ENCODE results near the gene MMD. TPM values are rescaled to one million over a fixed set of nuclear protein-coding genes. Genes with fewer than 3 reads are reported as not detected.

MMD gene
- total and polyA plus RNA-seq, 2 of the 13 experiments (the other 11 are each of a cell fraction or from before 2014, with no cell fraction given), result 121 to 225 TPM

DNA sequence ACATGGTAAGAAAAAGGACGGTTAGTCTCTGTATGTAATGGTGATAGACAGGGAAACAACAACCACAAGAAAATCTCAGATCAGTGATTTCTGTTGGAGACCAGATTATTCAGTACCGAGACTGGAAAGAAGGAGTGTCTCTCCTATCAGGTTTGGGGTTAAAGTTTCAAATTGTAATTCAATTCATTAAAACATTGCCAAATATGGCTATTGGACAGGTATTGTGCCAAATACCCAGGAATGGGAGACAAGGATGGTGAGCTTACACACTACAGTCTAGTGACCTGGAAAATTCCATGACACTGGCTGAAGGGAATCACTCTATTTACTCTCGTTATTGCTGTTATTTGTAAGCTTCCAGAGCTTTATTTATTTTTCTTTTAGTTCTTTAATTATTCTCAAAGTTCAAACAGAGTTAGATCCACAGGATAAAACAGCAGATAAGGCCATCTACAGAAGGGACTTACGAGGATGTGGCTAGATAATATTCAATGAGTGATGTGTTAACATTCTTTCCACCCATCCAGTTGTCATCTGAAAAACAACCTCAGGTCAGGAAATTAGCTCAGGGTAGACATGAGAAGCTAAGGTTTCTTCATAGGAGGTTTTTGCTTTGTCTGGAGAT, 25.1 kb upstream of the MMD start (continued):
- TF ChIP-seq, protein P1, sequence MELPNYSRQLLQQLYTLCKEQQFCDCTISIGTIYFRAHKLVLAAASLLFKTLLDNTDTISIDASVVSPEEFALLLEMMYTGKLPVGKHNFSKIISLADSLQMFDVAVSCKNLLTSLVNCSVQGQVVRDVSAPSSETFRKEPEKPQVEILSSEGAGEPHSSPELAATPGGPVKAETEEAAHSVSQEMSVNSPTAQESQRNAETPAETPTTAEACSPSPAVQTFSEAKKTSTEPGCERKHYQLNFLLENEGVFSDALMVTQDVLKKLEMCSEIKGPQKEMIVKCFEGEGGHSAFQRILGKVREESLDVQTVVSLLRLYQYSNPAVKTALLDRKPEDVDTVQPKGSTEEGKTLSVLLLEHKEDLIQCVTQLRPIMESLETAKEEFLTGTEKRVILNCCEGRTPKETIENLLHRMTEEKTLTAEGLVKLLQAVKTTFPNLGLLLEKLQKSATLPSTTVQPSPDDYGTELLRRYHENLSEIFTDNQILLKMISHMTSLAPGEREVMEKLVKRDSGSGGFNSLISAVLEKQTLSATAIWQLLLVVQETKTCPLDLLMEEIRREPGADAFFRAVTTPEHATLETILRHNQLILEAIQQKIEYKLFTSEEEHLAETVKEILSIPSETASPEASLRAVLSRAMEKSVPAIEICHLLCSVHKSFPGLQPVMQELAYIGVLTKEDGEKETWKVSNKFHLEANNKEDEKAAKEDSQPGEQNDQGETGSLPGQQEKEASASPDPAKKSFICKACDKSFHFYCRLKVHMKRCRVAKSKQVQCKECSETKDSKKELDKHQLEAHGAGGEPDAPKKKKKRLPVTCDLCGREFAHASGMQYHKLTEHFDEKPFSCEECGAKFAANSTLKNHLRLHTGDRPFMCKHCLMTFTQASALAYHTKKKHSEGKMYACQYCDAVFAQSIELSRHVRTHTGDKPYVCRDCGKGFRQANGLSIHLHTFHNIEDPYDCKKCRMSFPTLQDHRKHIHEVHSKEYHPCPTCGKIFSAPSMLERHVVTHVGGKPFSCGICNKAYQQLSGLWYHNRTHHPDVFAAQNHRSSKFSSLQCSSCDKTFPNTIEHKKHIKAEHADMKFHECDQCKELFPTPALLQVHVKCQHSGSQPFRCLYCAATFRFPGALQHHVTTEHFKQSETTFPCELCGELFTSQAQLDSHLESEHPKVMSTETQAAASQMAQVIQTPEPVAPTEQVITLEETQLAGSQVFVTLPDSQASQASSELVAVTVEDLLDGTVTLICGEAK (IDR thresholded peaks at IDR 0.05), result no peak
- TF ChIP-seq, protein P1 (CRISPR knock-in tag; IDR thresholded peaks at IDR 0.05), result no peak; the same call in 1 of the 2 replicates
- TF ChIP-seq FOXP1 (IDR thresholded peaks at IDR 0.05) (no peak), FOXP1 (CRISPR knock-in tag; IDR thresholded peaks at IDR 0.05) (peak; percentile 96), ELF1 (CRISPR knock-in tag; IDR thresholded peaks at IDR 0.05) (no peak), ZNF337 (CRISPR knock-in tag; IDR thresholded peaks at IDR 0.05; ENCODE audit: borderline replicate concordance, low read depth) (peak; percentile 54; the same call in 1 of the 2 replicates), FOXK2 (IDR thresholded peaks at IDR 0.05) (peak; percentile 40; the same call in 1 of the 2 replicates), ZNF562 (CRISPR knock-in tag; IDR thresholded peaks at IDR 0.05; ENCODE audit: borderline replicate concordance) (no peak), TBX2 (CRISPR knock-in tag; IDR thresholded peaks at IDR 0.05; ENCODE audit: borderline replicate concordance) (peak; percentile 96), ZNF432 (CRISPR knock-in tag; IDR thresholded peaks at IDR 0.05; ENCODE audit: borderline replicate concordance) (no peak), ZNF260 (CRISPR knock-in tag; IDR thresholded peaks at IDR 0.05; ENCODE audit: borderline replicate concordance, low read depth) (no peak)
- TF ChIP-seq, protein P2, sequence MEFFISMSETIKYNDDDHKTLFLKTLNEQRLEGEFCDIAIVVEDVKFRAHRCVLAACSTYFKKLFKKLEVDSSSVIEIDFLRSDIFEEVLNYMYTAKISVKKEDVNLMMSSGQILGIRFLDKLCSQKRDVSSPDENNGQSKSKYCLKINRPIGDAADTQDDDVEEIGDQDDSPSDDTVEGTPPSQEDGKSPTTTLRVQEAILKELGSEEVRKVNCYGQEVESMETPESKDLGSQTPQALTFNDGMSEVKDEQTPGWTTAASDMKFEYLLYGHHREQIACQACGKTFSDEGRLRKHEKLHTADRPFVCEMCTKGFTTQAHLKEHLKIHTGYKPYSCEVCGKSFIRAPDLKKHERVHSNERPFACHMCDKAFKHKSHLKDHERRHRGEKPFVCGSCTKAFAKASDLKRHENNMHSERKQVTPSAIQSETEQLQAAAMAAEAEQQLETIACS (CRISPR knock-in tag; IDR thresholded peaks at IDR 0.05), result no peak
- TF ChIP-seq, protein P3, sequence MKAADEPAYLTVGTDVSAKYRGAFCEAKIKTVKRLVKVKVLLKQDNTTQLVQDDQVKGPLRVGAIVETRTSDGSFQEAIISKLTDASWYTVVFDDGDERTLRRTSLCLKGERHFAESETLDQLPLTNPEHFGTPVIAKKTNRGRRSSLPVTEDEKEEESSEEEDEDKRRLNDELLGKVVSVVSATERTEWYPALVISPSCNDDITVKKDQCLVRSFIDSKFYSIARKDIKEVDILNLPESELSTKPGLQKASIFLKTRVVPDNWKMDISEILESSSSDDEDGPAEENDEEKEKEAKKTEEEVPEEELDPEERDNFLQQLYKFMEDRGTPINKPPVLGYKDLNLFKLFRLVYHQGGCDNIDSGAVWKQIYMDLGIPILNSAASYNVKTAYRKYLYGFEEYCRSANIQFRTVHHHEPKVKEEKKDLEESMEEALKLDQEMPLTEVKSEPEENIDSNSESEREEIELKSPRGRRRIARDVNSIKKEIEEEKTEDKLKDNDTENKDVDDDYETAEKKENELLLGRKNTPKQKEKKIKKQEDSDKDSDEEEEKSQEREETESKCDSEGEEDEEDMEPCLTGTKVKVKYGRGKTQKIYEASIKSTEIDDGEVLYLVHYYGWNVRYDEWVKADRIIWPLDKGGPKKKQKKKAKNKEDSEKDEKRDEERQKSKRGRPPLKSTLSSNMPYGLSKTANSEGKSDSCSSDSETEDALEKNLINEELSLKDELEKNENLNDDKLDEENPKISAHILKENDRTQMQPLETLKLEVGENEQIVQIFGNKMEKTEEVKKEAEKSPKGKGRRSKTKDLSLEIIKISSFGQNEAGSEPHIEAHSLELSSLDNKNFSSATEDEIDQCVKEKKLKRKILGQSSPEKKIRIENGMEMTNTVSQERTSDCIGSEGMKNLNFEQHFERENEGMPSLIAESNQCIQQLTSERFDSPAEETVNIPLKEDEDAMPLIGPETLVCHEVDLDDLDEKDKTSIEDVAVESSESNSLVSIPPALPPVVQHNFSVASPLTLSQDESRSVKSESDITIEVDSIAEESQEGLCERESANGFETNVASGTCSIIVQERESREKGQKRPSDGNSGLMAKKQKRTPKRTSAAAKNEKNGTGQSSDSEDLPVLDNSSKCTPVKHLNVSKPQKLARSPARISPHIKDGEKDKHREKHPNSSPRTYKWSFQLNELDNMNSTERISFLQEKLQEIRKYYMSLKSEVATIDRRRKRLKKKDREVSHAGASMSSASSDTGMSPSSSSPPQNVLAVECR (CRISPR knock-in tag; IDR thresholded peaks at IDR 0.05; ENCODE audit: borderline replicate concordance), result peak; percentile 50; the same call in 1 of the 2 replicates
- TF ChIP-seq, protein P4, sequence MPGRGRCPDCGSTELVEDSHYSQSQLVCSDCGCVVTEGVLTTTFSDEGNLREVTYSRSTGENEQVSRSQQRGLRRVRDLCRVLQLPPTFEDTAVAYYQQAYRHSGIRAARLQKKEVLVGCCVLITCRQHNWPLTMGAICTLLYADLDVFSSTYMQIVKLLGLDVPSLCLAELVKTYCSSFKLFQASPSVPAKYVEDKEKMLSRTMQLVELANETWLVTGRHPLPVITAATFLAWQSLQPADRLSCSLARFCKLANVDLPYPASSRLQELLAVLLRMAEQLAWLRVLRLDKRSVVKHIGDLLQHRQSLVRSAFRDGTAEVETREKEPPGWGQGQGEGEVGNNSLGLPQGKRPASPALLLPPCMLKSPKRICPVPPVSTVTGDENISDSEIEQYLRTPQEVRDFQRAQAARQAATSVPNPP (CRISPR knock-in tag; IDR thresholded peaks at IDR 0.05), result no peak
